CD4-positive, alpha-beta T cell treated with Interleukin-1 beta for 1 hour (primary cell): Measurements from ENCODE around the gene ERBB4.
"Not testable (repeated sequence)": the region's sequence is repeated elsewhere in the genome, so short reads cannot be mapped to it uniquely, and the experiment has no call there.

Source experiments
- DNase-seq, 2 donors: peaks; one replicate each; pipeline ENCODE4 v3.0.0-alpha.2; 2020 to 2022

Gene ERBB4

GRCh38 chr2:212194396-212194795 lies 344.2 kb downstream of the ERBB4 start:
- DNase-seq, result no peak

- DNase-seq, result no peak
These were observed 344.8 kb downstream of the ERBB4 start for GRCh38 chr2:212193803-212194202.

- no peak for DNase-seq
These were observed 345.5 kb downstream of the ERBB4 start for GRCh38 chr2:212193056-212193455.

- not testable (repeated sequence) for DNase-seq
These were observed 347.2 kb downstream of the ERBB4 start for GRCh38 chr2:212191438-212191837.

GRCh38 chr2:212186166-212186565 lies 352.4 kb downstream of the ERBB4 start:
- DNase-seq, result no peak

- DNase-seq, result no peak
These were observed 357.0 kb downstream of the ERBB4 start for GRCh38 chr2:212181646-212182045.

- no peak for DNase-seq
These were observed 358.1 kb downstream of the ERBB4 start for GRCh38 chr2:212180408-212181083.

- no peak for DNase-seq
These were observed 360.9 kb downstream of the ERBB4 start for GRCh38 chr2:212177724-212178123.

GRCh38 chr2:212176151-212176550 lies 362.5 kb downstream of the ERBB4 start:
- no peak for DNase-seq

GRCh38 chr2:212173756-212174510 lies 364.7 kb downstream of the ERBB4 start:
- no peak for DNase-seq

GRCh38 chr2:212173331-212173730 lies 365.3 kb downstream of the ERBB4 start:
- DNase-seq, result no peak

GRCh38 chr2:212170382-212170781 lies 368.2 kb downstream of the ERBB4 start:
- no peak for DNase-seq

GRCh38 chr2:212158081-212158480 lies 380.5 kb downstream of the ERBB4 start:
- DNase-seq, result no peak

GRCh38 chr2:212157012-212157411 lies 381.6 kb downstream of the ERBB4 start:
- DNase-seq, result no peak

- no peak for DNase-seq
These were observed 382.5 kb downstream of the ERBB4 start for GRCh38 chr2:212156088-212156487.

- no peak for DNase-seq
These were observed 384.1 kb downstream of the ERBB4 start for GRCh38 chr2:212154477-212154878.

- DNase-seq, result no peak
These were observed 384.7 kb downstream of the ERBB4 start for GRCh38 chr2:212153923-212154322.

- no peak for DNase-seq
These were observed 390.6 kb downstream of the ERBB4 start for GRCh38 chr2:212147921-212148513.

GRCh38 chr2:212146416-212146815 lies 392.2 kb downstream of the ERBB4 start:
- no peak for DNase-seq

- DNase-seq, result no peak
These were observed 393.5 kb downstream of the ERBB4 start for GRCh38 chr2:212145121-212145520.

GRCh38 chr2:212142631-212143030 lies 396.0 kb downstream of the ERBB4 start:
- no peak for DNase-seq

GRCh38 chr2:212141499-212141898 lies 397.1 kb downstream of the ERBB4 start:
- no peak for DNase-seq

- DNase-seq, result no peak
These were observed 402.3 kb downstream of the ERBB4 start for GRCh38 chr2:212136216-212136795.

GRCh38 chr2:212135739-212136138 lies 402.9 kb downstream of the ERBB4 start:
- no peak for DNase-seq
